H9 (cell line): Measurements from ENCODE around the gene MYL1. TPM values are rescaled to one million over a fixed set of nuclear protein-coding genes. Genes with fewer than 3 reads are reported as not detected.

Experiments used
- DNase-seq: peaks from one replicate; pipeline ENCODE4 v3.0.0-alpha.2; 2017
- H2AFZ ChIP-seq: one replicate; pipeline ENCODE4 v1.6.1; 2013; ENCODE audit warnings: mild to moderate bottlenecking, low read length, control low read depth, moderate library complexity
- H2AK5ac ChIP-seq: 2 replicates; pipeline ENCODE4 v1.6.1; 2013; ENCODE audit warnings: low read length, control low read depth, mixed read lengths; ENCODE audit not compliant: insufficient read length
- H2BK120ac ChIP-seq: one replicate; pipeline ENCODE4 v1.6.1; 2013; ENCODE audit warnings: low read depth, mild to moderate bottlenecking, low read length, control low read depth, inconsistent platforms; ENCODE audit not compliant: poor library complexity, severe bottlenecking
- H2BK12ac ChIP-seq: 2 replicates; pipeline ENCODE4 v1.6.1; 2013; ENCODE audit warnings: low read length, control low read depth, mixed read lengths, low read depth; ENCODE audit not compliant: insufficient read length
- H2BK15ac ChIP-seq: 2 replicates; pipeline ENCODE4 v1.6.1; 2013; ENCODE audit warnings: low read depth, low read length, control low read depth
- H2BK20ac ChIP-seq: one replicate; pipeline ENCODE4 v1.6.1; 2013; ENCODE audit warnings: low read depth, mild to moderate bottlenecking, low read length, control low read depth, inconsistent platforms; ENCODE audit not compliant: poor library complexity, severe bottlenecking
- H2BK5ac ChIP-seq: 2 replicates; pipeline ENCODE4 v1.6.1; 2013; ENCODE audit warnings: low read length, control low read depth, mixed read lengths; ENCODE audit not compliant: insufficient read length
- H3K14ac ChIP-seq: 2 replicates; pipeline ENCODE4 v1.6.1; 2013; ENCODE audit warnings: low read length, control low read depth; ENCODE audit not compliant: insufficient read depth
- H3K18ac ChIP-seq: 2 replicates; pipeline ENCODE4 v1.6.1; 2013; ENCODE audit warnings: low read depth, mild to moderate bottlenecking, mixed read lengths, low read length, control low read depth; ENCODE audit not compliant: insufficient read length
- H3K23ac ChIP-seq: 2 replicates; pipeline ENCODE4 v1.6.1; 2013; ENCODE audit warnings: low read length, control low read depth, mixed read lengths, low read depth; ENCODE audit not compliant: insufficient read length
- H3K23me2 ChIP-seq: 2 replicates; pipeline ENCODE4 v1.6.1; 2013; ENCODE audit warnings: low read depth, mild to moderate bottlenecking, mixed read lengths, low read length, control low read depth; ENCODE audit not compliant: insufficient read length, poor library complexity, severe bottlenecking
- H3K27ac ChIP-seq: 2 replicates; pipeline ENCODE4 v1.5.1; 2013; ENCODE audit warnings: low read length, control low read depth, mixed read lengths, low read depth; ENCODE audit not compliant: insufficient read length
- H3K27me3 ChIP-seq: 2 replicates; pipeline ENCODE4 v1.6.1; 2013; ENCODE audit warnings: low read length, control low read depth, inconsistent platforms; ENCODE audit not compliant: insufficient read depth
- H3K4ac ChIP-seq: 2 replicates; pipeline ENCODE4 v1.6.1; 2013; ENCODE audit warnings: low read depth, mild to moderate bottlenecking, control low read depth, inconsistent platforms, low read length, moderate library complexity
- H3K4me1 ChIP-seq: 2 replicates; pipeline ENCODE4 v1.6.1; 2013; ENCODE audit warnings: low read length, control low read depth, inconsistent platforms; ENCODE audit not compliant: insufficient read depth
- H3K4me2 ChIP-seq: 2 replicates; pipeline ENCODE4 v1.6.1; 2013; ENCODE audit warnings: low read length, control low read depth, mixed read lengths; ENCODE audit not compliant: insufficient read length, insufficient read depth
- H3K56ac ChIP-seq: 2 replicates; pipeline ENCODE4 v1.6.1; 2013; ENCODE audit warnings: low read depth, mild to moderate bottlenecking, mixed read lengths, low read length, control low read depth; ENCODE audit not compliant: insufficient read length
- H3K79me1 ChIP-seq: 2 replicates; pipeline ENCODE4 v1.6.1; 2013; ENCODE audit warnings: low read depth, mild to moderate bottlenecking, moderate library complexity, low read length, control low read depth, inconsistent platforms; ENCODE audit not compliant: insufficient read depth, poor library complexity, severe bottlenecking
- H3K79me2 ChIP-seq: 2 replicates; pipeline ENCODE4 v1.6.1; 2013; ENCODE audit warnings: low read length, control low read depth, inconsistent platforms; ENCODE audit not compliant: insufficient read depth
- H3K9ac ChIP-seq: 2 replicates; pipeline ENCODE4 v1.6.1; 2013; ENCODE audit warnings: low read length, control low read depth, mixed read lengths; ENCODE audit not compliant: insufficient read length; ENCODE audit errors: extremely low read depth
- H3K9me3 ChIP-seq: one replicate; pipeline ENCODE4 v1.6.1; 2013; ENCODE audit warnings: low read depth, low read length, inconsistent platforms; ENCODE audit not compliant: control insufficient read depth
- H3T11ph ChIP-seq: one replicate; pipeline ENCODE4 v1.6.1; 2013; ENCODE audit warnings: mild to moderate bottlenecking, low read length, control low read depth, inconsistent platforms
- H4K20me1 ChIP-seq: one replicate; pipeline ENCODE4 v1.6.1; 2013; ENCODE audit not compliant: control insufficient read depth, insufficient read length, insufficient read depth
- H4K5ac ChIP-seq: 2 replicates; pipeline ENCODE4 v1.6.1; 2013; ENCODE audit warnings: low read depth, mild to moderate bottlenecking, mixed read lengths, low read length, control low read depth; ENCODE audit not compliant: insufficient read length
- H4K8ac ChIP-seq: replicated peaks from 2 replicates; pipeline ENCODE4 v1.6.1; 2013; ENCODE audit warnings: low read length, control low read depth, mixed read lengths, low read depth; ENCODE audit not compliant: insufficient read length
- H4K91ac ChIP-seq: 2 replicates; pipeline ENCODE4 v1.6.1; 2013; ENCODE audit warnings: low read depth, mild to moderate bottlenecking, moderate library complexity, mixed read lengths, low read length, control low read depth; ENCODE audit not compliant: insufficient read length
- H3K27ac Mint-ChIP-seq, 3 experiments: 2 replicates in 2 of 3; 3 replicates in 1 of 3; pipeline ENCODE4 v1.8.0; 2020 to 2021; ENCODE audit warnings: mixed read lengths in 3 of 3, mild to moderate bottlenecking in 1 of 3, moderate library complexity in 1 of 3
- H3K27me3 Mint-ChIP-seq: 2 replicates; pipeline ENCODE4 v1.8.0; 2021; ENCODE audit warnings: low read depth, mild to moderate bottlenecking, moderate library complexity, mixed read lengths
- H3K36me3 Mint-ChIP-seq, 3 experiments: 2 replicates in 2 of 3; 3 replicates in 1 of 3; pipeline ENCODE4 v1.8.0; 2020 to 2021; ENCODE audit warnings: low read depth in 3 of 3, mixed read lengths in 3 of 3; ENCODE audit not compliant: insufficient read depth in 1 of 3
- H3K4me1 Mint-ChIP-seq, 2 experiments: 2 replicates each; pipeline ENCODE4 v1.8.0; 2020; ENCODE audit warnings: mixed read lengths in 2 of 2
- H3K4me3 Mint-ChIP-seq, 2 experiments: 2 replicates in 1 of 2; 3 replicates in 1 of 2; pipeline ENCODE4 v1.8.0; 2020 to 2021; ENCODE audit warnings: mild to moderate bottlenecking in 2 of 2, mixed read lengths in 2 of 2, moderate library complexity in 1 of 2
- H3K9me3 Mint-ChIP-seq, 2 experiments: 2 replicates in 1 of 2; 3 replicates in 1 of 2; pipeline ENCODE4 v1.8.0; 2020; ENCODE audit warnings: mild to moderate bottlenecking in 2 of 2, mixed read lengths in 2 of 2, moderate library complexity in 1 of 2
- WGBS: extraction: QIAGEN DNeasy Blood & Tissue Kit; methylation state at CpG from one replicate; pipeline ENCODE4 v1.1.7; 2013; ENCODE audit warnings: missing lambda C conversion rate, low lambda C conversion rate, mixed read lengths; ENCODE audit not compliant: insufficient read length; ENCODE audit errors: extremely low coverage; 5-methylcytosine and 5-hydroxymethylcytosine counted together
- total RNA-seq: library from RNA; stranded (reverse); gene quantifications from 2 replicates; pipeline ENCODE4 v1.2.1, GENCODE V29; 2021
- TF ChIP-seq, protein P1 (sequence below): fragments of 200-600 bp; sonication (generic); conservative IDR thresholded peaks from 3 replicates; pipeline ENCODE4 v1.8.0; 2021; ENCODE audit warnings: antibody characterized with exemption, mild to moderate bottlenecking

MYL1 gene
- total RNA-seq, 1 experiment from 2014 or later = not detected

DNA sequence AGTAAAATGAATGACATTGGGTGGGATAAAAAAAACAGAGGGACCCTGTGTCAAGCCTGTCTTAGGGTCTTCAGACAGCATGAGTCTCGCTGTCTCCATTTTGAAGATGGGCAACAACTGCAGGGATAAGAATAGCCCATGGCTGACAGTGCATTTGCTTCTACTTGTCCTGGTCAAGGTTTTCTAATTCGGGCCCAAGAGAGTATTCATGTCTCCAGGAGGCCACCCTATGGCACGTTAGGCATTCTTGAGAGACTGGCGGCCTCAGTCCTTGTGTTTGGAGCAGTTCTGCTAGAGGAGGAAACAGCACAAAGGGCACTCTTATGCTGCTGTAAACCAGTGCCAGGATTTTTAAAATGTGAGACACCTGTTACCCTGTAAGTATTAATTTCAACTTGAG lies 9.5 kb upstream of the MYL1 start:
- Histone ChIP-seq H3K23ac (no peak overlapping the region), H2BK120ac (no peak overlapping the region), H4K5ac (no peak overlapping the region), H2BK12ac (no peak overlapping the region), H3K79me2 (no peaks in the 10 kb centered on the region), H4K20me1 (no peaks in the 10 kb centered on the region), H3K4me2 (no peak overlapping the region), H2AK5ac (no peak overlapping the region), H3K9me3 (no peaks in the 10 kb centered on the region), H3K4me1 (no peaks in the 10 kb centered on the region), H3K14ac (no peak overlapping the region), H2BK15ac (no peak overlapping the region), H4K8ac (no peak overlapping the region), H3K9ac (no peak overlapping the region), H3K56ac (no peak overlapping the region), H3K27ac (no peak overlapping the region), H3K27me3 (no peaks in the 10 kb centered on the region), H2AFZ (no peak overlapping the region), H2BK20ac (no peak overlapping the region), H3T11ph (no peak overlapping the region), H3K23me2 (no peaks in the 10 kb centered on the region), H2BK5ac (no peak overlapping the region), H3K4ac (no peak overlapping the region), H3K18ac (no peak overlapping the region), H3K79me1 (no peaks in the 10 kb centered on the region), H4K91ac (no peak overlapping the region)
- H3K36me3 Mint-ChIP-seq = no peaks in the 10 kb centered on the region
- DNase-seq = no peak
- no peaks in the 10 kb centered on the region for H3K27me3 Mint-ChIP-seq
- H3K4me1 Mint-ChIP-seq = no peaks in the 10 kb centered on the region
- no peak overlapping the region for H3K27ac Mint-ChIP-seq
- H3K4me3 Mint-ChIP-seq = no peak overlapping the region
- H3K9me3 Mint-ChIP-seq = peaks cover 3% of the 10 kb centered on the region in 2 experiments; a peak in 1 of 5 replicates
- WGBS = no CpG with 5 or more reads among the region's 4 CpGs
- TF ChIP-seq, protein P1, sequence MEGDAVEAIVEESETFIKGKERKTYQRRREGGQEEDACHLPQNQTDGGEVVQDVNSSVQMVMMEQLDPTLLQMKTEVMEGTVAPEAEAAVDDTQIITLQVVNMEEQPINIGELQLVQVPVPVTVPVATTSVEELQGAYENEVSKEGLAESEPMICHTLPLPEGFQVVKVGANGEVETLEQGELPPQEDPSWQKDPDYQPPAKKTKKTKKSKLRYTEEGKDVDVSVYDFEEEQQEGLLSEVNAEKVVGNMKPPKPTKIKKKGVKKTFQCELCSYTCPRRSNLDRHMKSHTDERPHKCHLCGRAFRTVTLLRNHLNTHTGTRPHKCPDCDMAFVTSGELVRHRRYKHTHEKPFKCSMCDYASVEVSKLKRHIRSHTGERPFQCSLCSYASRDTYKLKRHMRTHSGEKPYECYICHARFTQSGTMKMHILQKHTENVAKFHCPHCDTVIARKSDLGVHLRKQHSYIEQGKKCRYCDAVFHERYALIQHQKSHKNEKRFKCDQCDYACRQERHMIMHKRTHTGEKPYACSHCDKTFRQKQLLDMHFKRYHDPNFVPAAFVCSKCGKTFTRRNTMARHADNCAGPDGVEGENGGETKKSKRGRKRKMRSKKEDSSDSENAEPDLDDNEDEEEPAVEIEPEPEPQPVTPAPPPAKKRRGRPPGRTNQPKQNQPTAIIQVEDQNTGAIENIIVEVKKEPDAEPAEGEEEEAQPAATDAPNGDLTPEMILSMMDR = no peak
